KMS-11 (cell line): ENCODE measurements around the gene CALHM4.

Experiments
- H2AFZ ChIP-seq: fragments of 200-600 bp; sonication (generic); 2 replicates; pipeline ENCODE4 v1.6.1; 2016; ENCODE audit warnings: antibody characterized with exemption, mixed run types, low read depth
- H3K27ac ChIP-seq: fragments of 200-600 bp; sonication (generic); 2 replicates; pipeline ENCODE4 v1.6.1; 2016; ENCODE audit warnings: mild to moderate bottlenecking, mixed run types
- H3K27me3 ChIP-seq: fragments of 200-600 bp; sonication (generic); 2 replicates; pipeline ENCODE4 v1.6.1; 2017; ENCODE audit warnings: mild to moderate bottlenecking, low read depth, mixed run types, moderate library complexity; ENCODE audit not compliant: insufficient read depth
- H3K36me3 ChIP-seq: fragments of 200-600 bp; sonication (generic); 2 replicates; pipeline ENCODE4 v1.6.1; 2017; ENCODE audit warnings: mild to moderate bottlenecking, mixed run types; ENCODE audit not compliant: insufficient read depth
- H3K4me1 ChIP-seq: fragments of 200-600 bp; sonication (generic); 2 replicates; pipeline ENCODE4 v1.6.1; 2016; ENCODE audit warnings: mild to moderate bottlenecking, low read depth, mixed run types; ENCODE audit not compliant: poor library complexity, severe bottlenecking
- H3K4me2 ChIP-seq: fragments of 200-600 bp; sonication (generic); 2 replicates; pipeline ENCODE4 v1.7.0; 2016; ENCODE audit warnings: mild to moderate bottlenecking, mixed run types
- H3K4me3 ChIP-seq: fragments of 200-600 bp; sonication (generic); IDR thresholded peaks from 2 replicates; pipeline ENCODE4 v1.6.1; 2017; ENCODE audit warnings: low read depth, low read length, mixed read lengths; ENCODE audit not compliant: insufficient read depth
- H3K79me2 ChIP-seq: fragments of 200-600 bp; sonication (generic); 2 replicates; pipeline ENCODE4 v1.6.1; 2016; ENCODE audit warnings: low read depth, mixed run types; ENCODE audit not compliant: insufficient read depth
- H3K9ac ChIP-seq: fragments of 200-600 bp; sonication (generic); 2 replicates; pipeline ENCODE4 v1.6.1; 2016; ENCODE audit warnings: mild to moderate bottlenecking, mixed run types
- H4K20me1 ChIP-seq: fragments of 200-600 bp; sonication (generic); 2 replicates; pipeline ENCODE4 v1.6.1; 2016; ENCODE audit warnings: mild to moderate bottlenecking, mixed run types; ENCODE audit not compliant: insufficient read depth
- TF ChIP-seq, protein P1 (sequence below): fragments of 200-600 bp; sonication (generic); conservative IDR thresholded peaks from 2 replicates; pipeline ENCODE4 v1.6.1; 2017; ENCODE audit warnings: low read depth, mild to moderate bottlenecking, antibody characterized with exemption, low read length, moderate library complexity, mixed read lengths

Gene CALHM4, protein sequence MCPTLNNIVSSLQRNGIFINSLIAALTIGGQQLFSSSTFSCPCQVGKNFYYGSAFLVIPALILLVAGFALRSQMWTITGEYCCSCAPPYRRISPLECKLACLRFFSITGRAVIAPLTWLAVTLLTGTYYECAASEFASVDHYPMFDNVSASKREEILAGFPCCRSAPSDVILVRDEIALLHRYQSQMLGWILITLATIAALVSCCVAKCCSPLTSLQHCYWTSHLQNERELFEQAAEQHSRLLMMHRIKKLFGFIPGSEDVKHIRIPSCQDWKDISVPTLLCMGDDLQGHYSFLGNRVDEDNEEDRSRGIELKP

GRCh38 chr6:116553451-116553850 lies at the start of gene CALHM4:
Gene CALHM4, plus strand, starts transcription at chr6:116553751. Its CDS starts 43 bp downstream, at chr6:116553794.
- Histone ChIP-seq H3K79me2 (no peaks in the 10 kb centered on the region), H4K20me1 (no peaks in the 10 kb centered on the region), H3K4me2 (no peak within 1 kb of the TSS), H3K4me3 (no peak within 1 kb of the TSS), H3K27ac (no peak within 1 kb of the TSS), H3K4me1 (no peaks in the 10 kb centered on the region), H3K9ac (no peak within 1 kb of the TSS), H2AFZ (no peak within 1 kb of the TSS), H3K36me3 (no peaks in the 10 kb centered on the region), H3K27me3 (no peaks in the 10 kb centered on the region)
- TF ChIP-seq, protein P1, sequence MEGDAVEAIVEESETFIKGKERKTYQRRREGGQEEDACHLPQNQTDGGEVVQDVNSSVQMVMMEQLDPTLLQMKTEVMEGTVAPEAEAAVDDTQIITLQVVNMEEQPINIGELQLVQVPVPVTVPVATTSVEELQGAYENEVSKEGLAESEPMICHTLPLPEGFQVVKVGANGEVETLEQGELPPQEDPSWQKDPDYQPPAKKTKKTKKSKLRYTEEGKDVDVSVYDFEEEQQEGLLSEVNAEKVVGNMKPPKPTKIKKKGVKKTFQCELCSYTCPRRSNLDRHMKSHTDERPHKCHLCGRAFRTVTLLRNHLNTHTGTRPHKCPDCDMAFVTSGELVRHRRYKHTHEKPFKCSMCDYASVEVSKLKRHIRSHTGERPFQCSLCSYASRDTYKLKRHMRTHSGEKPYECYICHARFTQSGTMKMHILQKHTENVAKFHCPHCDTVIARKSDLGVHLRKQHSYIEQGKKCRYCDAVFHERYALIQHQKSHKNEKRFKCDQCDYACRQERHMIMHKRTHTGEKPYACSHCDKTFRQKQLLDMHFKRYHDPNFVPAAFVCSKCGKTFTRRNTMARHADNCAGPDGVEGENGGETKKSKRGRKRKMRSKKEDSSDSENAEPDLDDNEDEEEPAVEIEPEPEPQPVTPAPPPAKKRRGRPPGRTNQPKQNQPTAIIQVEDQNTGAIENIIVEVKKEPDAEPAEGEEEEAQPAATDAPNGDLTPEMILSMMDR, result no peak

DNA sequence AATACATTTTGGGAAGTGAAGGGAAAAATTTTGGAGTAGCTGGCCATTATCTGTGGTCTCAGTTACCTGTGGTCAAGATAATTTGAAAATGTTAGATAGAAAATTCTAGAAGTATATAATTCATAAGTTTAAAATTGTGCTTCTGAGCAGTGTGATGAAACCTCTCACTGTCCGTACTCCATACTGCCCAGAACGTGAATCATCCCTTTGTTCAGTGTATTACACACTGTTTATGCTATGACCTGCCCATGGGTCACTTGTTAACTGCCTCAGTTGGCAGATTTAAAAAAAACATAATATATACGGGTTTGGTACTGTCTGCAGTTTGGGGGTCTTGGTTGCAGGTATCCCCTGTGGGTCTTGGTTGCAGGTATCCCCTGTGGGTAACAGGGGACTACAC lies 46.2 kb upstream of the CALHM4 start:
- no peak overlapping the region for H3K27ac ChIP-seq
- no peaks in the 10 kb centered on the region for H3K36me3 ChIP-seq
- peaks cover 7% of the 10 kb centered on the region for H3K4me1 ChIP-seq
- no peak overlapping the region for H2AFZ ChIP-seq
- H3K27me3 ChIP-seq, result no peaks in the 10 kb centered on the region
- H3K4me2 ChIP-seq, result no peak overlapping the region
- no peaks in the 10 kb centered on the region for H3K79me2 ChIP-seq
- H3K9ac ChIP-seq, result no peak overlapping the region
- H4K20me1 ChIP-seq, result no peaks in the 10 kb centered on the region
- TF ChIP-seq, protein P1, result no peak
- H3K4me3 ChIP-seq, result no peak overlapping the region

GRCh38 chr6:116508527-116508926 lies 45.0 kb upstream of the CALHM4 start:
- no peak overlapping the region for H3K27ac ChIP-seq
- no peak overlapping the region for H3K9ac ChIP-seq
- no peaks in the 10 kb centered on the region for H3K27me3 ChIP-seq
- peaks cover 15% of the 10 kb centered on the region for H3K4me1 ChIP-seq
- H3K4me3 ChIP-seq, result no peak overlapping the region
- no peaks in the 10 kb centered on the region for H3K79me2 ChIP-seq
- no peak overlapping the region for H2AFZ ChIP-seq
- H3K4me2 ChIP-seq, result no peak overlapping the region
- H3K36me3 ChIP-seq, result no peaks in the 10 kb centered on the region
- TF ChIP-seq, protein P1, result no peak
- H4K20me1 ChIP-seq, result no peaks in the 10 kb centered on the region

DNA sequence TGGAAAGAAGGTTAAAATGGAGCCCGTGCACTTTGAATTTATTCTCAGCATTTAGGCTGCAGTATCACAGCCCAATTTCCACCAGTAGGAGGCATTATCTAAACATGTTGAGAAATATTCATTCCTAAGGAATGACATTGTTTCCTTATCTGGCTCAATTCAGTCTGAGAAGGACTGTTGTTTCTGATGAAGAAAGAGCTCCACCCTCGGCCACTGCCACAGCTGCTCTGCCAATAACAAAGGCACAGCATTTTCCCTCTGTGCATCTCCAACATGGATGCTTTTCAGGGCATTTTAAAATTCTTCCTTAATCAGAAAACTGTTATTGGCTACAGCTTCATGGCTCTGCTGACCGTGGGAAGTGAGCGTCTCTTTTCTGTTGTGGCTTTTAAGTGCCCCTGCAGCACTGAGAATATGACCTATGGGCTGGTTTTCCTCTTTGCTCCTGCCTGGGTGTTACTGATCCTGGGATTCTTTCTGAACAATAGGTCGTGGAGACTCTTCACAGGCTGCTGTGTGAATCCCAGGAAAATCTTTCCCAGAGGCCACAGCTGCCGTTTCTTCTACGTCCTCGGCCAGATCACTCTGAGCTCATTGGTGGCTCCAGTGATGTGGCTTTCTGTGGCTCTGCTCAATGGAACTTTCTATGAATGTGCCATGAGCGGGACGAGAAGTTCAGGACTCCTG lies 42.0 kb upstream of the CALHM4 start, which contains the start of gene CALHM5:
TSS of gene CALHM5 (plus strand) at position 216 of the 687 bp plus-strand sequence. CDS start at position 274, 58 bp downstream.
- Histone ChIP-seq H3K4me3 (no peak within 1 kb of the TSS), H3K4me2 (peak within 1 kb of the TSS; percentile 92), H3K79me2 (no peaks in the 10 kb centered on the region), H3K36me3 (no peaks in the 10 kb centered on the region), H2AFZ (peak within 1 kb of the TSS; percentile 64), H3K27me3 (no peaks in the 10 kb centered on the region), H3K4me1 (peaks cover 15% of the 10 kb centered on the region), H3K27ac (peak within 1 kb of the TSS; percentile 69), H4K20me1 (no peaks in the 10 kb centered on the region), H3K9ac (peak within 1 kb of the TSS; percentile 44; the same call in 1 of the 2 replicates)
- TF ChIP-seq, protein P1, result peak; percentile 62
